Body of pancreas (tissue), 4 donors: ENCODE measurements around the gene MPP3.

Source experiments
- POLR2A ChIP-seq, 3 donors: fragments of 450-650 bp; IDR thresholded peaks; one replicate each; pipeline ENCODE4 v1.6.1; 2016; ENCODE audit warnings: antibody characterized with exemption in 3 of 3, mild to moderate bottlenecking in 2 of 3
- TF ChIP-seq, protein P1 (sequence below), 7 experiments: fragments of 450-650 bp in 4 of 7; fragments of 200-600 bp in 3 of 7; sonication (generic) in 3 of 7; IDR thresholded peaks; one replicate each; pipeline ENCODE4 v1.5.1; 2016 to 2019; ENCODE audit warnings: antibody characterized with exemption in 7 of 7

- TF ChIP-seq, protein P1, sequence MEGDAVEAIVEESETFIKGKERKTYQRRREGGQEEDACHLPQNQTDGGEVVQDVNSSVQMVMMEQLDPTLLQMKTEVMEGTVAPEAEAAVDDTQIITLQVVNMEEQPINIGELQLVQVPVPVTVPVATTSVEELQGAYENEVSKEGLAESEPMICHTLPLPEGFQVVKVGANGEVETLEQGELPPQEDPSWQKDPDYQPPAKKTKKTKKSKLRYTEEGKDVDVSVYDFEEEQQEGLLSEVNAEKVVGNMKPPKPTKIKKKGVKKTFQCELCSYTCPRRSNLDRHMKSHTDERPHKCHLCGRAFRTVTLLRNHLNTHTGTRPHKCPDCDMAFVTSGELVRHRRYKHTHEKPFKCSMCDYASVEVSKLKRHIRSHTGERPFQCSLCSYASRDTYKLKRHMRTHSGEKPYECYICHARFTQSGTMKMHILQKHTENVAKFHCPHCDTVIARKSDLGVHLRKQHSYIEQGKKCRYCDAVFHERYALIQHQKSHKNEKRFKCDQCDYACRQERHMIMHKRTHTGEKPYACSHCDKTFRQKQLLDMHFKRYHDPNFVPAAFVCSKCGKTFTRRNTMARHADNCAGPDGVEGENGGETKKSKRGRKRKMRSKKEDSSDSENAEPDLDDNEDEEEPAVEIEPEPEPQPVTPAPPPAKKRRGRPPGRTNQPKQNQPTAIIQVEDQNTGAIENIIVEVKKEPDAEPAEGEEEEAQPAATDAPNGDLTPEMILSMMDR (IDR thresholded peaks at IDR 0.05) = no peak
- TF ChIP-seq POLR2A (IDR thresholded peaks at IDR 0.05) = no peak
Observed at GRCh38 chr17:43874293-43874692, 41.3 kb upstream of the MPP3 start.
